Left kidney (tissue), 2 donors: ENCODE data around the gene S100A14. TPM values are rescaled to one million over a fixed set of nuclear protein-coding genes. Genes with fewer than 3 reads are reported as not detected.

Source experiments
- DNase-seq: peaks from one replicate; pipeline ENCODE4 v3.0.0-alpha.2; 2013
- polyA plus RNA-seq: library from polyadenylated mRNA; unstranded; fragments of 120-200 nt; gene quantifications from one replicate; pipeline ENCODE4 v1.2.1, GENCODE V29; 2013; ENCODE audit not compliant: insufficient read length

Gene S100A14
- polyA plus RNA-seq, 1 donor = 16.8 TPM

DNA sequence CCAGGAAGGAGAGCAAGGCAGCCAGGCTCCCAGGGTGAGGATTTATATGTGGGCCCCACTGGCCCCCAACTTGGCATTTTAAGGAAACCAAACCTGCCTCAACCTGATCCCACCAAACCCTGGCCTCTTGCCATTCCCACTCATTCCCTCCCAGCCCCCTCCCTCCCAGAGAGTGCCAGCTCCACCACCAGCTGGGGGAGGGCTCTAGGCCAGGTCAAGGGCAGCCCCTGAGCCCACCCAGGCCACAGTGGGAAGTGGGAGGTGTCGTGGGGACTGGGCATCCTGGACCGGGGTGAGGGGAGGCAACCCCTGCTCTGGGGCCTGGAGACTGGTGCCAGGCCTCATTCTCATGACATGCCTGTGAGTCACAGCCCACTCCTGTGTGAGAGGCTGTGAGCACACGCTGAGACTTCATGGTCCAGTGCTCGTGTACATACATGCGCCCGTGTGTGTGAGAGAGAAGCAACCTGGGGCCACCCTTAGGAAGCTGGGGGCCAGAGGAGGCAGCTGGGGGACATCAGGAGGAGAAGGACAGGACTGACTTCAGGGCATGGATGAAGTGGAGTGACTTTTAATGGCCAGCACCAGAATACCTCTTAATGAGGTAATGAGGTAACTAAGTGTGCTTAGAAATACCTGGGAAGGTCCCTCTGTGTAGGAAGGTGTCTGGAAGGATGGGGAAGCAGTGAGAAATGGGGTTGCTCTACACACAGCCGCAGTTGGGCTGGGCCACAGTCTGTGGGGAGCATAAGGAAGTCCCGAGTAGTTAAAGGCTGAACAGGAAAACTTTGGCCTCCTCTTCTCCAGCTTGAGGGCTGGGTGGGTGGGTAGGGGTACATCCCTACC lies 50.4 kb downstream of the S100A14 start, which contains the start of gene S100A2:
TSS of gene S100A2 (minus strand) at position 316 of the 846 bp plus-strand sequence. CDS start 1,967 bp downstream, outside the sequence.
- no peak for DNase-seq

Other genes with a start within 250 kb of the S100A14 start
- not detected for gene S100A12, start 240.7 kb downstream of the S100A14 start, polyA plus RNA-seq
- 3.4 TPM for gene S100A8, start 225.3 kb downstream of the S100A14 start, polyA plus RNA-seq
- not detected for gene S100A7A, start 199.8 kb downstream of the S100A14 start, polyA plus RNA-seq
- gene S100A7, start 155.7 kb downstream of the S100A14 start, polyA plus RNA-seq = 0.43 TPM
- gene S100A6, start 80.3 kb downstream of the S100A14 start, polyA plus RNA-seq = 182 TPM
- 1.3 TPM for gene S100A5, start 75.4 kb downstream of the S100A14 start, polyA plus RNA-seq
- gene S100A4, start 70.5 kb downstream of the S100A14 start, polyA plus RNA-seq = 29.0 TPM
- gene S100A3, start 67.1 kb downstream of the S100A14 start, polyA plus RNA-seq = 0.25 TPM
- gene S100A2, start 50.5 kb downstream of the S100A14 start, polyA plus RNA-seq = 3.9 TPM
- 87.2 TPM for gene S100A16, start 3.2 kb downstream of the S100A14 start, polyA plus RNA-seq
- 120 TPM for gene S100A13, start 11.2 kb upstream of the S100A14 start, polyA plus RNA-seq
- 18.5 TPM for gene S100A1, start 12.1 kb upstream of the S100A14 start, polyA plus RNA-seq
- gene CHTOP, start 17.7 kb upstream of the S100A14 start, polyA plus RNA-seq = 149 TPM
- 52.0 TPM for gene SNAPIN, start 42.4 kb upstream of the S100A14 start, polyA plus RNA-seq
- 316 TPM for gene ILF2, start 54.7 kb upstream of the S100A14 start, polyA plus RNA-seq
- 61.2 TPM for gene NPR1, start 62.4 kb upstream of the S100A14 start, polyA plus RNA-seq
- 142 TPM for gene INTS3, start 111.7 kb upstream of the S100A14 start, polyA plus RNA-seq
- gene SLC27A3, start 159.1 kb upstream of the S100A14 start, polyA plus RNA-seq = 40.7 TPM